IPS-NIHi7 (cell line): ENCODE data around the gene IQGAP2.
"Not testable (repeated sequence)": the region's sequence is repeated elsewhere in the genome, so short reads cannot be mapped to it uniquely, and the experiment has no call there.

Experiments
- DNase-seq: peaks from one replicate; pipeline ENCODE4 v3.0.0; 2012; ENCODE audit warnings: mixed read lengths; ENCODE audit errors: extremely low spot score

Gene IQGAP2

GRCh38 chr5:76571559-76571958 is 168.5 kb downstream of the IQGAP2 start:
- no peak for DNase-seq

- DNase-seq = no peak
These were observed 173.4 kb downstream of the IQGAP2 start for GRCh38 chr5:76576450-76576849.

- DNase-seq = no peak
These were observed 173.9 kb downstream of the IQGAP2 start for GRCh38 chr5:76576996-76577395.

GRCh38 chr5:76579166-76579937 is 176.3 kb downstream of the IQGAP2 start:
- no peak for DNase-seq

- no peak for DNase-seq
These were observed 177.9 kb downstream of the IQGAP2 start for GRCh38 chr5:76580981-76581380.

- no peak for DNase-seq
These were observed 179.4 kb downstream of the IQGAP2 start for GRCh38 chr5:76582230-76583162.

- DNase-seq = no peak
These were observed 180.3 kb downstream of the IQGAP2 start for GRCh38 chr5:76583163-76584047.

- DNase-seq = no peak
These were observed 182.7 kb downstream of the IQGAP2 start for GRCh38 chr5:76585783-76586217.

- DNase-seq = no peak
These were observed 183.4 kb downstream of the IQGAP2 start for GRCh38 chr5:76586531-76586930.

GRCh38 chr5:76590027-76590426 is 186.9 kb downstream of the IQGAP2 start:
- DNase-seq = no peak

- no peak for DNase-seq
These were observed 188.3 kb downstream of the IQGAP2 start for GRCh38 chr5:76591366-76591765.

- no peak for DNase-seq
These were observed 189.6 kb downstream of the IQGAP2 start for GRCh38 chr5:76592692-76593091.

- no peak for DNase-seq
These were observed 191.0 kb downstream of the IQGAP2 start for GRCh38 chr5:76594107-76594506.

GRCh38 chr5:76595755-76596481 is 192.8 kb downstream of the IQGAP2 start:
- no peak for DNase-seq

GRCh38 chr5:76598531-76598930 is 195.4 kb downstream of the IQGAP2 start:
- DNase-seq = no peak

GRCh38 chr5:76600716-76601115 is 197.6 kb downstream of the IQGAP2 start:
- DNase-seq = no peak

- DNase-seq = peak; percentile 78
These were observed 198.4 kb downstream of the IQGAP2 start for GRCh38 chr5:76601470-76601869.

- no peak for DNase-seq
These were observed 199.1 kb downstream of the IQGAP2 start for GRCh38 chr5:76602094-76602726.

- not testable (repeated sequence) for DNase-seq
These were observed 200.9 kb downstream of the IQGAP2 start for GRCh38 chr5:76603991-76604390.

GRCh38 chr5:76604838-76605237 is 201.8 kb downstream of the IQGAP2 start:
- DNase-seq = no peak

- DNase-seq = no peak
These were observed 203.6 kb downstream of the IQGAP2 start for GRCh38 chr5:76606701-76607100.
